Chondrocyte (in vitro differentiated cells): Measurements from ENCODE around the gene ARHGEF11. TPM values are rescaled to one million over a fixed set of nuclear protein-coding genes. Genes with fewer than 3 reads are reported as not detected.

Source experiments
- DNase-seq: peaks from one replicate; pipeline ENCODE4 v3.0.0; 2021; ENCODE audit warnings: mixed read lengths, low spot score
- H3K27ac Mint-ChIP-seq: one replicate; pipeline ENCODE4 v1.8.0; 2021; ENCODE audit warnings: mild to moderate bottlenecking, moderate library complexity, mixed read lengths; ENCODE audit not compliant: unreplicated experiment
- H3K27me3 Mint-ChIP-seq: 2 replicates; pipeline ENCODE4 v1.8.0; 2021; ENCODE audit warnings: low read depth, mixed read lengths
- H3K36me3 Mint-ChIP-seq: 2 replicates; pipeline ENCODE4 v1.8.0; 2021; ENCODE audit warnings: low read depth, mixed read lengths
- H3K4me1 Mint-ChIP-seq: 2 replicates; pipeline ENCODE4 v1.8.0; 2021; ENCODE audit warnings: low read depth, mild to moderate bottlenecking, mixed read lengths
- H3K4me3 Mint-ChIP-seq: one replicate; pipeline ENCODE4 v1.8.0; 2021; ENCODE audit warnings: mild to moderate bottlenecking, moderate library complexity, mixed read lengths; ENCODE audit not compliant: unreplicated experiment
- H3K9me3 Mint-ChIP-seq: 2 replicates; pipeline ENCODE4 v1.8.0; 2021; ENCODE audit warnings: low read depth, mixed read lengths
- CTCF ChIP-seq: fragments of 200-600 bp; sonication (generic); IDR thresholded peaks from 2 replicates; pipeline ENCODE4 v1.5.0; 2021; ENCODE audit warnings: antibody characterized with exemption, mild to moderate bottlenecking, moderate library complexity
- total RNA-seq: library from RNA; stranded (reverse); gene quantifications from 3 replicates; pipeline ENCODE4 v1.2.1, GENCODE V29; 2021

ARHGEF11 gene
- total RNA-seq, 1 donor from 2014 or later, result 34.8 TPM

GRCh38 chr1:156892190-156893047, 153.1 kb downstream of the ARHGEF11 start:
- H3K36me3 Mint-ChIP-seq, result no peaks in the 10 kb centered on the region
- peaks cover 42% of the 10 kb centered on the region for H3K4me1 Mint-ChIP-seq
- no peaks in the 10 kb centered on the region for H3K27me3 Mint-ChIP-seq
- no peak overlapping the region for H3K27ac Mint-ChIP-seq
- H3K9me3 Mint-ChIP-seq, result no peaks in the 10 kb centered on the region
- TF ChIP-seq CTCF, result peak; percentile 91
- no peak for DNase-seq
- peak overlapping the region; percentile 67 for H3K4me3 Mint-ChIP-seq

GRCh38 chr1:156889802-156890580, 155.6 kb downstream of the ARHGEF11 start:
- DNase-seq, result no peak
- TF ChIP-seq CTCF, result peak; percentile 92
- Mint-ChIP-seq H3K4me1 (peaks cover 17% of the 10 kb centered on the region), H3K27ac (no peak overlapping the region), H3K36me3 (no peaks in the 10 kb centered on the region), H3K4me3 (no peak overlapping the region), H3K9me3 (no peaks in the 10 kb centered on the region), H3K27me3 (peaks cover 8% of the 10 kb centered on the region)

GRCh38 chr1:156887734-156888133, 157.8 kb downstream of the ARHGEF11 start:
- H3K27ac Mint-ChIP-seq, result no peak overlapping the region
- no peak overlapping the region for H3K4me3 Mint-ChIP-seq
- no peak for TF ChIP-seq CTCF
- H3K4me1 Mint-ChIP-seq, result no peaks in the 10 kb centered on the region
- H3K27me3 Mint-ChIP-seq, result peaks cover 24% of the 10 kb centered on the region
- no peaks in the 10 kb centered on the region for H3K9me3 Mint-ChIP-seq
- DNase-seq, result no peak
- no peaks in the 10 kb centered on the region for H3K36me3 Mint-ChIP-seq

- Mint-ChIP-seq H3K9me3 (no peaks in the 10 kb centered on the region), H3K36me3 (no peaks in the 10 kb centered on the region), H3K4me3 (no peak overlapping the region), H3K27me3 (peaks cover 28% of the 10 kb centered on the region), H3K27ac (no peak overlapping the region), H3K4me1 (no peaks in the 10 kb centered on the region)
- no peak for DNase-seq
- no peak for TF ChIP-seq CTCF
Observed at GRCh38 chr1:156887317-156887716, 158.2 kb downstream of the ARHGEF11 start.

GRCh38 chr1:156886583-156887281, 158.8 kb downstream of the ARHGEF11 start:
- DNase-seq, result no peak
- Mint-ChIP-seq H3K27ac (no peak overlapping the region), H3K36me3 (no peaks in the 10 kb centered on the region), H3K4me1 (no peaks in the 10 kb centered on the region), H3K27me3 (peaks cover 34% of the 10 kb centered on the region), H3K9me3 (no peaks in the 10 kb centered on the region), H3K4me3 (no peak overlapping the region)
- TF ChIP-seq CTCF, result no peak
